Retinal pigment epithelial cell (primary cell): ENCODE results near the gene HS6ST2.
A peak's percentile ranks its signal among the peaks of the same experiment; 100 is the strongest.

Experiments used
- DNase-seq: peaks from one replicate; pipeline ENCODE4 v3.0.0-alpha.2; 2010; ENCODE audit warnings: low read depth
- H3K4me3 ChIP-seq: 2 replicates; pipeline ENCODE4 v1.5.1; 2011; ENCODE audit warnings: mild to moderate bottlenecking, low read length, control low read depth, moderate library complexity
- CTCF ChIP-seq: conservative IDR thresholded peaks from 2 replicates; pipeline ENCODE4 v1.5.1; 2011; ENCODE audit warnings: low read depth, low read length, control low read depth, inconsistent platforms

HS6ST2 gene

DNA sequence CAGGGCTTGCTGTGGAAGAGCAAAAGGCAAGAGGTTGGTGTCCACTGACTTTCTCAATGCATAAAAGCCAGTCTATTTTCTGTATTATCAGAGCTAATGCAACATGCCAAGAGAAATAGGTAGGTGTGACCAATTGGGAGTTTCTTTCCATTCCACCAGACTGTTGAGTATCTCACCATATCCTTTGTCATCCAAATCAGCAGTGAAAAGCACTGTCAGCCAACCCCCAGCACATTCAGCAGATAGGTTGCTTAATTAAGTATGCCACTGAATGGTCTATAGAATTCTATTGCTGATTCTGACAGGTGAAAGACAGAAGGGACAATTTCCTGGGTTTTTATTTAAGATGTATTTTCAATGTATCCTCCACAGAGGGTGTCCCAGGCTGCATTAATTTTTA lies 139.8 kb downstream of the HS6ST2 start:
- no peak for TF ChIP-seq CTCF
- no peak overlapping the region for H3K4me3 ChIP-seq
- no peak for DNase-seq

DNA sequence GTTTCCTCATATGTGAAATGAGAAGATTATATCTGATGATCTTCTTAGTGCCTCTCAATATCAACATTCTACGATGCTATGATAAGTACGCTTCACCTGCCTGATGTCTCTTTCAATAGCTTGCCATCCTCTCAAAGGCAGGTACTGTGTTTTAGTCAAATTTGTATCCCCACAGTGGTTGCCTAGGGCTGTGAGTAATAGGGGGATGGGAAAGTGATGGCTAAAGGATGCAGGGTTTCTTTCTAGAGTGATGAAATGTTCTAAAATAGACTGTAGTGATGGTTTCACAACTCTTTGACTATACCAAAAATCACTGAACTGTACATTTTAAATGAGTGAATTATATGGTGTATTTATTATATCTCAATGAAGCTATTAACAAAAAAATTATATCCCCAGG lies 142.8 kb downstream of the HS6ST2 start:
- TF ChIP-seq CTCF = no peak
- no peak for DNase-seq
- no peak overlapping the region for H3K4me3 ChIP-seq

GRCh38 chrX:132810964-132811712 lies 147.3 kb downstream of the HS6ST2 start:
- no peak for TF ChIP-seq CTCF
- DNase-seq = no peak
- no peak overlapping the region for H3K4me3 ChIP-seq

DNA sequence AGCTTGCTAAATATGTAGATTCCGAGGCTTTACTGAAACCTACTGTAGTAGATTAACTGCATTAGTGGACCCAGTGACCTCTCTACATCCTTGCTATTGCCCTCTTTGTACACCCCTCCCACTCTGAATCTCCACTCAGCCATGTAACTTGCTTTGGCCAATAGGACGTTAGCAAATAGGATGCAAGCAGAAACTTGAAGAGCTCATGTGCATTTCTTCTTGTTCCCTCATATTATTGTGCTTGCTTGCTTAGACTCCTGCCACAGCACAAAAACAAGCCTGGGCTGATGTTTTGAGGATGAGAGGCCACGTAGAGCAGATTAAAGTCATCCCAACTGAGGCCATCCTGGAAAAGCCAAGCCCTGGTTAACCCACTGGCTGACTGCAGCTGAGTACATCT lies 147.9 kb downstream of the HS6ST2 start:
- no peak for TF ChIP-seq CTCF
- no peak for DNase-seq
- no peak overlapping the region for H3K4me3 ChIP-seq

DNA sequence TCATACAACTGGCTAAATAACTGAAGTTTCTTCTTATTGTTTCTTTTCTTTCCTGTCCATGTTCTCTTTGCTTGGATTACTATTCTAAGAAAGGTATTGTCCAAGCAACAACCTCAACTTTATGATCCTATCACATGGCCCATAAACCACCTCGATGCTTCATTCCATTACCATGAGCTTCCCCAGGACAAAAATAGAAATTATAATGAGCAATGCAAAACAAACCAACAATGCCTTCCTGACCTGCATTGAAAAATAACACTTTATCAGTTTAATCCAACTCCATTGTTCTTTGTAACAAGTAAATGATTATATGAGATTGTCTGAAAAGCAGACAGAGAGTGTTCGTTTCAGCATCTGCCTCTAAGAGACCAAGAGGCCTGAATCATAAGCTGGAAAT lies 148.8 kb downstream of the HS6ST2 start:
- H3K4me3 ChIP-seq = no peak overlapping the region
- no peak for TF ChIP-seq CTCF
- peak; percentile 6 for DNase-seq

DNA sequence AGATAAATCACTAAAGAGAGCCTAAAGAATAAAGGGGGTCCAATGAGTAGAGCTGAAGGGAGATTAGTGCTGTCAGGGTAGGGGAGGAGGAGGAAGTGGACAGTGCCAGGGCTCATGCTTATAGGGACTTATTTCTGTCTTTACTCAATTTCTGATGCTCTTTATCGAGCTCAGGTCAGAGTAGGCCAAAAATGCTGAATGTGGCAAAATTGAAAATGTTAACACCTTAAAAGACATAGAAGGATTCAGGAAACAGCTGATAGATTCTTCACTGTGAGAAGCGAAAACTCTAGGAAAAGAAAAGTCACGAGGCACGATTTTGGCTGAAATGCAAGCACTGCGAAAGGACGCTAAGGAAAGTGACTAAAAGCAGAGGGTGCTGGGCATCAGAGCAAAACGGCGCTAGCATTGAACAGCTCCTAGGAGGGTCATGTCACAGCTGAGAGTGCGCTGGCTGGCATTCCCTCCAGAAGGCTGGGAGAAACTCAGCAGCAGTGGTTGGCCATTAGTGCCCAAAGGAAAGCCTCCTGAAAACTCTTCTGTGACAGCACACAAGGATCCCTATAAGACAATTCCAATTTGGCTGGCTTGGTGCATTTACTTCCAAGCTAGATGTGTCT lies 150.9 kb downstream of the HS6ST2 start:
- TF ChIP-seq CTCF = no peak
- DNase-seq = no peak
- H3K4me3 ChIP-seq = no peak overlapping the region

- no peak for DNase-seq
- TF ChIP-seq CTCF = no peak
- no peak overlapping the region for H3K4me3 ChIP-seq
Observed at GRCh38 chrX:132802033-132802432, 156.4 kb downstream of the HS6ST2 start.
